ENCODE results near the gene C9orf85.

- no peak for TF ChIP-seq POLR2AphosphoS5 (IDR thresholded peaks at IDR 0.05; ENCODE audit: low read depth, low read length)
- TF ChIP-seq POLR2A (IDR thresholded peaks at IDR 0.05; ENCODE audit: control extremely low read depth in 1 of 2, low read depth in 2 of 2, low read length in 2 of 2) = no peak
- no peak for TF ChIP-seq EZH2 (IDR thresholded peaks at IDR 0.05; ENCODE audit: low read depth, low read length, severe bottlenecking)
- TF ChIP-seq, protein P1, sequence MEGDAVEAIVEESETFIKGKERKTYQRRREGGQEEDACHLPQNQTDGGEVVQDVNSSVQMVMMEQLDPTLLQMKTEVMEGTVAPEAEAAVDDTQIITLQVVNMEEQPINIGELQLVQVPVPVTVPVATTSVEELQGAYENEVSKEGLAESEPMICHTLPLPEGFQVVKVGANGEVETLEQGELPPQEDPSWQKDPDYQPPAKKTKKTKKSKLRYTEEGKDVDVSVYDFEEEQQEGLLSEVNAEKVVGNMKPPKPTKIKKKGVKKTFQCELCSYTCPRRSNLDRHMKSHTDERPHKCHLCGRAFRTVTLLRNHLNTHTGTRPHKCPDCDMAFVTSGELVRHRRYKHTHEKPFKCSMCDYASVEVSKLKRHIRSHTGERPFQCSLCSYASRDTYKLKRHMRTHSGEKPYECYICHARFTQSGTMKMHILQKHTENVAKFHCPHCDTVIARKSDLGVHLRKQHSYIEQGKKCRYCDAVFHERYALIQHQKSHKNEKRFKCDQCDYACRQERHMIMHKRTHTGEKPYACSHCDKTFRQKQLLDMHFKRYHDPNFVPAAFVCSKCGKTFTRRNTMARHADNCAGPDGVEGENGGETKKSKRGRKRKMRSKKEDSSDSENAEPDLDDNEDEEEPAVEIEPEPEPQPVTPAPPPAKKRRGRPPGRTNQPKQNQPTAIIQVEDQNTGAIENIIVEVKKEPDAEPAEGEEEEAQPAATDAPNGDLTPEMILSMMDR (IDR thresholded peaks at IDR 0.05; ENCODE audit: control extremely low read depth in 1 of 3, insufficient read depth in 1 of 3, low read depth in 1 of 3, low read length in 3 of 3) = no peak
- TF ChIP-seq SUZ12 (IDR thresholded peaks at IDR 0.05; ENCODE audit: low read length) = no peak
- no peak for TF ChIP-seq FOSL1 (IDR thresholded peaks at IDR 0.05; ENCODE audit: insufficient read depth, low read depth, low read length)
- no peak for TF ChIP-seq RAD21 (IDR thresholded peaks at IDR 0.05 in 1 of 2, conservative IDR thresholded peaks at IDR 0.05 in 1 of 2; ENCODE audit: low read depth in 2 of 2, low read length in 2 of 2)
- no peak for TF ChIP-seq SP1 (IDR thresholded peaks at IDR 0.05; ENCODE audit: low read depth, low read length)
- no peak for TF ChIP-seq TEAD4 (IDR thresholded peaks at IDR 0.05; ENCODE audit: low read depth, low read length)
- no peak for TF ChIP-seq EP300 (IDR thresholded peaks at IDR 0.05; ENCODE audit: borderline replicate concordance in 1 of 2, low read depth in 2 of 2, low read length in 2 of 2)
Observed at GRCh38 chr9:72013292-72013760, 101.9 kb downstream of the C9orf85 start.
